Sciatic nerve (tissue), 2 donors: ENCODE data around the gene PROM1. TPM values are rescaled to one million over a fixed set of nuclear protein-coding genes. Genes with fewer than 3 reads are reported as not detected.

ENCODE experiments used
- ATAC-seq: fragments of 200-7000 bp; cut with Tn5 transposase; one replicate; pipeline ENCODE4 v1.9.1; 2020; ENCODE audit warnings: mild to moderate bottlenecking, moderate library complexity
- DNase-seq: peaks from one replicate; pipeline ENCODE4 v3.0.0-alpha.2; 2020; ENCODE audit warnings: low spot score
- intact Hi-C: fragments of 100-400 bp; cut with DNase I; formaldehyde crosslinking; loops from one replicate; pipeline ENCODE4 v1.14.2; 2022
- total RNA-seq: library from RNA; stranded (reverse); fragmentation: NEBNext Ultra II Directional; extraction: Animal tissue kit (Norgen Biotek cat#: 25700); gene quantifications from one replicate; pipeline ENCODE4 v1.2.1, GENCODE V29; 2021
- donor health status: DM: no; HTN: no; CAD: no.
- donor health status: DM: no; HTN: no; CAD: no.

The PROM1 gene
- total RNA-seq, 1 donor from 2014 or later, result 0.40 TPM

DNA sequence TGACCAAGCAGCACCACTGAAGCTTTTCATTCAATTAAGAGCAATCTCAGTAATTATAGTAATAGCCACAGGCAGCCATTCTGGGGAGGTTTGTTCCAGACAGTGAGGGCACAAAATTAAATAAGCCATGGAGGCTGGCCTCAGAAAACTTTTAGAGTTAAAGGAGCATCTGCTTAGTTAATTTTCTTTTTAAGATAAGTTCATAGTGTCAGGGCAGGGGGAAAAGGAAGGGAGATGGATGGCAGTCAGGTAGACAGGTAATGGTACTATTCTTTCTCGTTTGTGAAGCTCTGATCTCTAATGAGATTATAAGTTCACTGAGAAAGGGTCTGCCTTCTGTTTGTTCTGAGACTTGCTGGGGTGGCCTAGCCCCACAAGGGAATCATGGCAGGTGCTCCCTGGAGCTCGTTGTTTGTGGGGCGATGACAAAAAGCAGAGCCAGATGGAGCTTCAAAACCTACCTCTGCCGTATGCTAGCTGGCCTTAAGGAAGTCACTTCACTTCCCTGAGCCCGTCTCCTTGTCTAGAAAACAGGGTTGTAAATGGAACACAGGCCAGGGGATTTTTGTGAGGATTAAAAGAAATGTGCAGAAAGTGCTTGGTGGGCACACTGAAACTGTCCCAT is 76.2 kb downstream of the PROM1 start:
- intact Hi-C loops, result no loop called here
- no peak for ATAC-seq
- DNase-seq, result no peak

GRCh38 chr4:16006771-16007446 is 76.9 kb downstream of the PROM1 start:
- ATAC-seq (no peak), DNase-seq (no peak)
- intact Hi-C loops, result no loop called here

- intact Hi-C loops, result no loop called here
- ATAC-seq (no peak), DNase-seq (no peak)
These were observed 78.1 kb downstream of the PROM1 start for GRCh38 chr4:16005676-16006075.

- peak; percentile 93 for ATAC-seq
- intact Hi-C loops, result no loop called here
- peak; percentile 70 for DNase-seq
These were observed 82.4 kb downstream of the PROM1 start for GRCh38 chr4:16001484-16001858.

GRCh38 chr4:16000708-16001483 is 82.9 kb downstream of the PROM1 start:
- ATAC-seq (peak; percentile 50), DNase-seq (no peak)
- intact Hi-C loops, result no loop called here

DNA sequence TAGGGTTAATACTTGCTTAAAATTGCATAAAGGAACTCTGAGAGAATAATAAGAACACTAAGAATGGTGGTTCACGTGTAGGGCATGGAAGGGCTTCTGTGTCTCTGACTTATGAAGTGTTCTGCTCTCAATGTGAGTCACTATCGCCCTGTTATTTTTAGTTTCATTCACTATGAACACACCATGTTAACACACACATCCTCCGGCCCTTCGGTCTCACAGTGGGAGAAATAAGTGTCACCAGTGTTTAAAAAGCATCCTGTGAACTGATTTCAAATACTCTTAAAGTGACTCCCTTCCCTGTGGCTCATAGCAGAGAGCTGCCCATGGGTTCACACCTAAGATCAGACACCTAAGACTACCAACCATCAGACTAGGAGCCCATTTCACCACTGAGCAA is 87.0 kb downstream of the PROM1 start:
- DNase-seq (no peak), ATAC-seq (no peak)
- intact Hi-C loops, result no loop called here

- intact Hi-C loops, result no loop called here
- ATAC-seq (no peak), DNase-seq (no peak)
These were observed 88.0 kb downstream of the PROM1 start for GRCh38 chr4:15995826-15996225.

DNA sequence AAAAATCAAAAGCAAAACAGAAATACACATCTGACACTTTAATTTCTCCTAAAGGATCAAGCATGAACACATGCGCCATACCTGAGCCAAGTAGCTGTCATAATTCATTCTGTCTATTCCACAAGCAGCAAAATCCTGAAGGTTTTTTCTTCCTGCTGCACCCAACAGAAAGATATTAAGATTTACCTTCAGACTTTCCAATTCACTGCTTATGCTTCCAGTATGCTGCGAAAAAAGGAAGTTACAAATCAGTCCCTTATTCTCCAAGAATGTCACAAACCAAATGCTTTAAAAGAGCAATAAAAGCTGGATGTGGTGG is 91.7 kb downstream of the PROM1 start:
- intact Hi-C loops, result no loop called here
- no peak for DNase-seq
- ATAC-seq, result no peak

DNA sequence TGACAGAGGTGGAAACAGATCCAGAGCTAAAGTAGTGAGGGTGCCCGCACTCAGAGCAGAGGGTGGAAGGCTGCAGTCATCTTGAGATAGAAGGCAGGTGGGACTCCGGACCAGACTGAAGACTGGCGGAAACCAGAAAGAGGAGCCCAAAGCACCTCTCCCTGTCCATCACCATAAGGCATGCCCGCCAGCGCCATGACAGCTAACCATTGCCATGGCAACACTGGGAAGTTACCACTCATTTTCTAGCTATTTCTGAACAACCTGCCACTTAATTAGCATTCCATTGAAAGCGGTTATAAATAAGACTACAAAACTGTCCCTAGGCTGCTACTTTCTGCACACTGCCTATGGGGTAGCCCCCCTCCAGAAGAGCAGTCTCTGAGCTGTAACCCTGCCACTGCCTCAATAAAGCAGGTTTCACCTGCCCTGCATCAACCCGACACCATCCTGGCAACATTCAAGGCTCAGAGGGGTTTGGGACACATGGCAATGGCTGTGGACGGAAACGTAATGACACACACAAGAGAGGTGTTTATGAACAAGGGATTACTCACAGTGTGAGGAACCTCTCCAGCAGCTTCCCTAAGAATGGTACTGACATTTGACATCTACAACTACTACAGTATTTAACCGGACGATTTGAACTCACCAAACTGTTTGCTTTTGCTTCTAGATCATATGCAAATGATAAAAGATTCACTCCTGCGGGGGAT is 93.1 kb downstream of the PROM1 start:
- intact Hi-C loops, result no loop called here
- ATAC-seq (no peak), DNase-seq (no peak)

GRCh38 chr4:15989424-15989823 is 94.4 kb downstream of the PROM1 start:
- no peak for ATAC-seq
- intact Hi-C loops, result loop anchor here (5.0 kb wide), 1 partner anchor 1807 kb away; no protein-coding TSS in a partner anchor

DNA sequence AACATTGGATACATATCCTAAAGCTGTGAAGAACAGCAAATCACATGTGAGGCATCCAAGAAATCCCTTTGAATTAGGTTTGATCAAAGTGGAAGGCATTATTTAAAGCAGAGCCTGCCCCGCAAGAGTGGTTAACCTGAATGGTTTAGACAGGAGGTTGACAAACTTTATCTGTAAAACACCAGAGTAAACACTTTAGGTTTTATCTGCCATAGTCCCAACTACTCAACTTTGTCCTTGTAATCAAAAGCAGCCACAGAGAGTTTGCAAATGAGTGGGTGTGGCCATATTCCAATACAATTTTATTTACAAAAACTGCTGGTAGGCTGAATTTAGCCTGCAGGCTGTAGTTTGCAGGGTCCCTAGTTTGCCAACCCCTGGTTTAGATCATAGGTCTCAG is 95.6 kb downstream of the PROM1 start:
- ATAC-seq (no peak), DNase-seq (no peak)
- intact Hi-C loops, result loop anchor here (5.0 kb wide), 1 partner anchor 1806 kb away; no protein-coding TSS in a partner anchor

More at GRCh38 chr4:15989424-15989823, 94.4 kb downstream of the PROM1 start:
- no peak for DNase-seq

- intact Hi-C loops, result loop anchor here (5.0 kb wide), 1 partner anchor 1805 kb away; no protein-coding TSS in a partner anchor
- no peak for ATAC-seq
- no peak for DNase-seq
These were observed 96.9 kb downstream of the PROM1 start for GRCh38 chr4:15986907-15987306.

DNA sequence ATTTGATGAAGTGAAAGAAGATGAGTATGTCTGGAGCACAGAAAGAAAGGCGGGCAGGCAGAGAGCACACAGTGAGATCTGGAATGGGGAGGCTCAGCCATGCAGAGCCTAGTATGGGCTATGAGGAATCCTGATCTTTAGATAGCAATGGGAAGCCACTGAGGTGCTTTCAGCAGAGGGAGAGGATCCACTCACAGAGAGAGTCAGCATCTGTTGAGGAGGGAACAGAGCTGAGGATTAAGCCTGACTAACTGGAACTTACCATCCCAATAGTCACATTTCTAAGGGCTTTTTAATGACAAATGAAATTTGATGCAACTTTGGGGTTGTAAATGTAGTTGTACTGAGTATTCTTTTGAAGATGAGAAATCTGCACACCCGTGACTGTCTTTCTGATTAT is 100.2 kb downstream of the PROM1 start:
- ATAC-seq (no peak), DNase-seq (no peak)
- intact Hi-C loops, result loop anchor here (5.0 kb wide), 1 partner anchor 1044 kb away; no protein-coding TSS in a partner anchor

GRCh38 chr4:15982842-15983524 is 100.8 kb downstream of the PROM1 start:
- ATAC-seq (no peak), DNase-seq (no peak)
- intact Hi-C loops, result loop anchor here (5.0 kb wide), 1 partner anchor 1044 kb away; no protein-coding TSS in a partner anchor

DNA sequence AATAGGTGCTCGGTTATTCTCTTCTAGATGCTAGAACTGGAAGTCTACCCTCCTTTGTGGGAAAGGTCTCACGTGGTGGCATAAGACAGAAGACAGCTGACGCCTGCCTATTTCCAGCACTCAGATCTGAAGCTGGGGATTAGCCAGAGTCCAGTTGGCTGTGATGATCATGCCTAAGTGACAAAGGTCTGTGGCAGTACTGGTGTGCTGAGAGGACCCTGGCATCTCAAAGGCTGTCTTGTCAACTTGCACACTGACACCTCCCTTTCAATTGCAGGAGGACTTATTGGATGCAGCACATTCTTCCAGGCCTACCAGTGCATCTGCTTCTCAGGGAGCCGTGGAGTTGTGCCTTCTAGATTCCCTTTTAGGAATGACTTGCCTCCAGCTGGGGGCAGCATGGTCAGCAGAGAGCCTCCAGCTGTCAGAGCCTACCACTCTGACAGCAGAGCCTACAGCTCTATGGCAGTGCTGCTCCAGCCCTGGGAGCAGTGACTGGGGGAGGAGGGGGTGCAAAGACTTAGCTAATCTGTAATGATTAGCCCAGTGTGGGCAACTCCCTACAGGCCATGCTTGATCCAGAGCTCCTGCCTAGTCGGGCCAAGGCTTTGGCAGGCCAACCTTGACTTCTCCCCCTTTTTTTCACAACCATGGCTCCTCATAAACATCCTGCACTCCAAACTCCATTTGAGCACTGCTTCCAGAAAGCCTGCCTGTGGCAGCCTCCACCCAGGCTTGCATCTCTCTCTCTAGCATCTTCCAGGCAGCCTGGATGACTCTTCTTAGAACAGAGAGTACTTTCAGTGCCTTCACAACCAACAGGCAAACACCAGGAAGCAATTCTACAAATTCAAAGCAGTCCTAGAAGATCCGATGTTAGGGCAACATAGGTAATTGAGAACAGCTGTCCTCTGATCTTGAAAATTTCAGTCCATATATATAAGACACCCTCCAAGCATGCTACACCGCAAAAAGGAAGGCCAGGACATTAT is 107.1 kb downstream of the PROM1 start:
- intact Hi-C loops, result no loop called here
- peak; percentile 58 for ATAC-seq
- DNase-seq, result no peak

DNA sequence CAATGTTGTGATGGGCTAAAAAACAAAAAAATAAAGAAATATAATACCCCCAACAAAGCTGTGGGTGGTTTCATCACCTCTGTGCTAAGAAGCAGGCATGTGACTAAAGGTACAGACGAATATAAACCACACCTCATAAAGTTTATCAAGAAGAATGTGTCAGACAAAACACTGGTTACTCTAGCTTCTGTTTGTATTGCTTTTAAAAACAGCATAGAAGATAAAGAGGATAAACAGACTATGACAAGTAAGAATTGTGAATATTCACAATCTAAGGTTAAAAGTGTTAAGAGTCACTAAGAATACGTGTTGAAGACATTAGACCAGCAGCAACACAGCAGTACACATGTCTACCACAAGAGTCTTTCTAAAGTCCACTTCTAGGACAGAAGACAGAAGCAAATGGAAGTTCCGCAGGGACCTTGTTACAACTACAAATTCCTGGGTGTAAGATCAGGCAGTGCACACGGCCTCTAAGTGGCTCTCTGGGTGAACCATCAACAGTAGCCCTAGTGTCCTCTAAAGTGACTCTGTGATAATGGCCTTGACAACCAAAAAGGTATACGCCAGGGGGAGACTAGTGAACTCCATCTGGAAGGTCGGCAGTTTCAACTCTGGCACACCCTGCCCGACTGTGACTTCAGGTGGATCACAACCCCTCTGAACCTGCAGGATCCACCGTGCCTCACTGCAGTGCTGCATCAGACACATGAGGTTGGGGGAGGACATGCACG is 112.6 kb downstream of the PROM1 start:
- no peak for ATAC-seq
- intact Hi-C loops, result loop anchor here (1.0 kb wide), 1 partner anchor 46 kb away; no protein-coding TSS in a partner anchor
- no peak for DNase-seq
